ENCODE data around the gene TCAP. TPM values are rescaled to one million over a fixed set of nuclear protein-coding genes. Genes with fewer than 3 reads are reported as not detected.
"Not testable (repeated sequence)": the region's sequence is repeated elsewhere in the genome, so short reads cannot be mapped to it uniquely, and the experiment has no call there.

TCAP gene
- total RNA-seq, 1 donor from 2014 or later, result 2.7 TPM

- Mint-ChIP-seq H3K36me3 (ENCODE audit: insufficient read depth) (peaks cover 11% of the 10 kb centered on the region), H3K27ac (no peak overlapping the region)
- TF ChIP-seq, protein P1, sequence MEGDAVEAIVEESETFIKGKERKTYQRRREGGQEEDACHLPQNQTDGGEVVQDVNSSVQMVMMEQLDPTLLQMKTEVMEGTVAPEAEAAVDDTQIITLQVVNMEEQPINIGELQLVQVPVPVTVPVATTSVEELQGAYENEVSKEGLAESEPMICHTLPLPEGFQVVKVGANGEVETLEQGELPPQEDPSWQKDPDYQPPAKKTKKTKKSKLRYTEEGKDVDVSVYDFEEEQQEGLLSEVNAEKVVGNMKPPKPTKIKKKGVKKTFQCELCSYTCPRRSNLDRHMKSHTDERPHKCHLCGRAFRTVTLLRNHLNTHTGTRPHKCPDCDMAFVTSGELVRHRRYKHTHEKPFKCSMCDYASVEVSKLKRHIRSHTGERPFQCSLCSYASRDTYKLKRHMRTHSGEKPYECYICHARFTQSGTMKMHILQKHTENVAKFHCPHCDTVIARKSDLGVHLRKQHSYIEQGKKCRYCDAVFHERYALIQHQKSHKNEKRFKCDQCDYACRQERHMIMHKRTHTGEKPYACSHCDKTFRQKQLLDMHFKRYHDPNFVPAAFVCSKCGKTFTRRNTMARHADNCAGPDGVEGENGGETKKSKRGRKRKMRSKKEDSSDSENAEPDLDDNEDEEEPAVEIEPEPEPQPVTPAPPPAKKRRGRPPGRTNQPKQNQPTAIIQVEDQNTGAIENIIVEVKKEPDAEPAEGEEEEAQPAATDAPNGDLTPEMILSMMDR (IDR thresholded peaks at IDR 0.05; ENCODE audit: unreplicated experiment), result no peak
These were observed 45.1 kb downstream of the TCAP start for GRCh38 chr17:39709998-39710964.

GRCh38 chr17:39711071-39711470, 45.9 kb downstream of the TCAP start:
- DNase-seq (ENCODE audit: low spot score, unreplicated experiment); H3K27ac Mint-ChIP-seq; H3K9me3 Mint-ChIP-seq (ENCODE audit: low read depth); H3K4me1 Mint-ChIP-seq (ENCODE audit: low read depth); H3K27me3 Mint-ChIP-seq; H3K4me3 Mint-ChIP-seq (ENCODE audit: low read depth): not testable (repeated sequence)
- peaks cover 11% of the 10 kb centered on the region for H3K36me3 Mint-ChIP-seq (ENCODE audit: insufficient read depth)

More at GRCh38 chr17:39709998-39710964, 45.1 kb downstream of the TCAP start:
- H3K9me3 Mint-ChIP-seq (ENCODE audit: low read depth), result no peaks in the 10 kb centered on the region
- no peaks in the 10 kb centered on the region for H3K27me3 Mint-ChIP-seq
- peaks cover 4% of the 10 kb centered on the region for H3K4me1 Mint-ChIP-seq (ENCODE audit: low read depth)
- no peak for DNase-seq (ENCODE audit: low spot score, unreplicated experiment)
- H3K4me3 Mint-ChIP-seq (ENCODE audit: low read depth), result no peak overlapping the region

DNA sequence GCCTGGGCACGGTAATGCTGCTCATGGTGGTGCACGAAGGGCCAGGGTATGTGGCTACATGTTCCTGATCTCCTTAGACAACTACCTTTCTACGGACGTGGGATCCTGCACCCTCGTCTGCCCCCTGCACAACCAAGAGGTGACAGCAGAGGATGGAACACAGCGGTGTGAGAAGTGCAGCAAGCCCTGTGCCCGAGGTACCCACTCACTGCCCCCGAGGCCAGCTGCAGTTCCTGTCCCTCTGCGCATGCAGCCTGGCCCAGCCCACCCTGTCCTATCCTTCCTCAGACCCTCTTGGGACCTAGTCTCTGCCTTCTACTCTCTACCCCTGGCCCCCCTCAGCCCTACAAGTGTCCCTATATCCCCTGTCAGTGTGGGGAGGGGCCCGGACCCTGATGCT, 46.7 kb downstream of the TCAP start:
- no peak overlapping the region for H3K4me3 Mint-ChIP-seq (ENCODE audit: low read depth)
- peaks cover 12% of the 10 kb centered on the region for H3K36me3 Mint-ChIP-seq (ENCODE audit: insufficient read depth)
- H3K27me3 Mint-ChIP-seq, result no peaks in the 10 kb centered on the region
- H3K4me1 Mint-ChIP-seq (ENCODE audit: low read depth), result no peaks in the 10 kb centered on the region
- TF ChIP-seq, protein P1 (IDR thresholded peaks at IDR 0.05; ENCODE audit: unreplicated experiment), result no peak
- no peak for DNase-seq (ENCODE audit: low spot score, unreplicated experiment)
- no peaks in the 10 kb centered on the region for H3K9me3 Mint-ChIP-seq (ENCODE audit: low read depth)
- H3K27ac Mint-ChIP-seq, result no peak overlapping the region

DNA sequence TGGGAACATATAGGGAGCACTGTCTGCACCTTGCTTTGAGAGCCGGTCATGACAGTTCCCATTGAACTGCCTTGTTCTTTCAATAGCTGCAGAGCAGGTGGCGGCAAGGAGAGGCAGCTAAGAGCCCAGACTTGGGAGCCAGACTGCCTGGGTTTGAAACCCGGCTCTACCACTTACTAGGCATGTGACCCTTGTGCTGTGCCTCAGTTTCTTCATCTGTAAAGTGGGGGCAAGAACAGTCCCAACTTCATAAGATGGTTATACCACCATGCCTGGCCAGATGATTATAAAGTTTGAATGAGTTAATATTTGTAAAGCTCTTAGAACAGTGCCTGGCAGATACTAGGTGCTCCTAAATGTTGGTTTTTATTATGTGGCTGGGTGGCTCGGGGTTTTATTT, 49.1 kb downstream of the TCAP start:
- peaks cover 13% of the 10 kb centered on the region for H3K36me3 Mint-ChIP-seq (ENCODE audit: insufficient read depth)
- H3K9me3 Mint-ChIP-seq (ENCODE audit: low read depth), result no peaks in the 10 kb centered on the region
- no peaks in the 10 kb centered on the region for H3K4me1 Mint-ChIP-seq (ENCODE audit: low read depth)
- no peak for DNase-seq (ENCODE audit: low spot score, unreplicated experiment)
- no peak overlapping the region for H3K27ac Mint-ChIP-seq
- no peaks in the 10 kb centered on the region for H3K27me3 Mint-ChIP-seq
- no peak overlapping the region for H3K4me3 Mint-ChIP-seq (ENCODE audit: low read depth)
- TF ChIP-seq, protein P1 (IDR thresholded peaks at IDR 0.05; ENCODE audit: unreplicated experiment), result no peak

DNA sequence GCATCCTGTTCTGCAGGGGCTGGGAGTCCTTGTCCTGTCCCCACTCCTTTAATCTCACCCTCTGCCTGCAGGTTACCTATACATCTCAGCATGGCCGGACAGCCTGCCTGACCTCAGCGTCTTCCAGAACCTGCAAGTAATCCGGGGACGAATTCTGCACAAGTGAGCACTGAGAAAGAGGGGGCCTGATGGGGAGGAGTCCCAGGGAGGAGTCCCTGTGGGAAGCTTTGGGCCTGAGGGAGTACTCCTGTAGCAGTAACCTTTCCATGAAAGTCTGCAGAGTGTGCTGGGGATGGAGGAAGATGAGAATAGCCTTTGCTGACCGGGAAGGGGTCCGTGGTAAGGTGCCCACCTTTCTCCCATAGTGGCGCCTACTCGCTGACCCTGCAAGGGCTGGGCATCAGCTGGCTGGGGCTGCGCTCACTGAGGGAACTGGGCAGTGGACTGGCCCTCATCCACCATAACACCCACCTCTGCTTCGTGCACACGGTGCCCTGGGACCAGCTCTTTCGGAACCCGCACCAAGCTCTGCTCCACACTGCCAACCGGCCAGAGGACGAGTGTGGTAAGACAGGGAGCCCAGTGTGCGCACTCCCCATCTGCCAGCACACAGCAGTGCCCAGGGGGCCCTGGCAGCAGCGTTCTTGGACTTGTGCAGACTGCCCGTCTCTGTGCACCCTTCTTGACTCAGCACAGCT, 50.4 kb downstream of the TCAP start:
- peaks cover 9% of the 10 kb centered on the region for H3K36me3 Mint-ChIP-seq (ENCODE audit: insufficient read depth)
- no peaks in the 10 kb centered on the region for H3K9me3 Mint-ChIP-seq (ENCODE audit: low read depth)
- no peaks in the 10 kb centered on the region for H3K27me3 Mint-ChIP-seq
- H3K4me3 Mint-ChIP-seq (ENCODE audit: low read depth), result no peak overlapping the region
- H3K27ac Mint-ChIP-seq, result no peak overlapping the region
- H3K4me1 Mint-ChIP-seq (ENCODE audit: low read depth), result no peaks in the 10 kb centered on the region
- no peak for DNase-seq (ENCODE audit: low spot score, unreplicated experiment)
- TF ChIP-seq, protein P1 (IDR thresholded peaks at IDR 0.05; ENCODE audit: unreplicated experiment), result no peak

Other genes starting within 250 kb of the TCAP start
- 41.6 and 44.4 TPM in 2 replicates for gene MED1, start 214.1 kb upstream of the TCAP start, total RNA-seq
- 81.5 and 86.8 TPM in 2 replicates for gene CDK12, start 203.9 kb upstream of the TCAP start, total RNA-seq
- not detected in 2 replicates for gene NEUROD2, start 57.4 kb upstream of the TCAP start, total RNA-seq
- 0.89 TPM in 1 of 2 replicates, not detected in the other for gene PPP1R1B, start 38.4 kb upstream of the TCAP start, total RNA-seq
- gene STARD3, start 28.2 kb upstream of the TCAP start, total RNA-seq, result 57.0 and 62.5 TPM in 2 replicates
- 2.5 and 3.1 TPM in 2 replicates for gene PNMT, start 3.1 kb downstream of the TCAP start, total RNA-seq
- gene PGAP3, start 22.7 kb downstream of the TCAP start, total RNA-seq, result 38.7 and 40.1 TPM in 2 replicates
- 136 and 152 TPM in 2 replicates for gene ERBB2, start 34.7 kb downstream of the TCAP start, total RNA-seq
- gene MIEN1, start 65.2 kb downstream of the TCAP start, total RNA-seq, result 43.4 and 48.0 TPM in 2 replicates
- gene GRB7, start 72.6 kb downstream of the TCAP start, total RNA-seq, result 28.8 and 29.9 TPM in 2 replicates
- gene IKZF3, start 199.0 kb downstream of the TCAP start, total RNA-seq, result not detected in 2 replicates
- not detected in 2 replicates for gene ZPBP2, start 202.9 kb downstream of the TCAP start, total RNA-seq